ENCODE data around the gene THAP3.

The THAP3 gene

DNA sequence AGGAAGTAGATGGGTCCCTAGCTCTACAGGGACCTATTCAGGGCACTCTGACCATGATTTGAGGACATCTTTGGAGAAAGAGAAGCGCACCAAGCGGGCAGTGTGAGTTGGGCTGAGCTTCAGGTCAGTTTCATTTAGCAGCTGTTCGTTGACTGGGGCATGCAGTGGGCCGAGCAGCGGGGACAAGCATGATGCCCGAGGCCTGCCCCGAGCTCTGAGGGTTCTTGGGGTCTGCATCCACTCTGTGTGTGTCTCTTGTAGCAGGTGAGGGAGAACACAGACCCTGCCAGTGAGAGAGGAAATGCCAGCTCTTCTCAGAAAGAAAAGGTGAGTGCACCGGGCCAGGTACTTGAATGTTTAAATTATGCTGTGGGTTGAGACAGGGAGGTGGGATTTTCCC, 5.4 kb downstream of the THAP3 start:
- no peak overlapping the region for H3K27ac ChIP-seq (ENCODE audit: low read depth, low read length, poor library complexity, severe bottlenecking)
- H4K20me1 ChIP-seq (ENCODE audit: insufficient read depth, low read length): no peaks in the 10 kb centered on the region

DNA sequence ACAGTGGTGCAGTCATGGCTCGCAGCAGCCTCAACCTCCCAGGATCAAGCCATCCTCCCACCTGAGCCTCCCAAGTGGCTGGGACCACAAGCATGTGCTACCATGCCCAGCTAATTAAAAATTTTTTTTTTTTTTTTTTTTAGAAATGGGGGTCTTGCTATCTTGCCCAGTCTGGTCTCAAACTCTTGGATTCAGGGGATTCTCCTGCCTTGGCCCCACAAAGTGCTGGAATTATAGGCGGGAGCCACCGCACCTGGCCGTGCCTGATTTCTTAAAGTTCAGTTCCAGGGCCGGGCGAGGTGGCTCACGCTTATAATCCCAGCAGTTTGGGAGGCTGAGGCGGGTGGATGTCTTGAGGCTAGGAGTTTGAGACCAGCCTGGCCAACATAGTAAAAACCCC, 6.4 kb downstream of the THAP3 start:
- TF ChIP-seq EZH2 (IDR thresholded peaks at IDR 0.05; ENCODE audit: borderline replicate concordance, low read length): no peak
- TF ChIP-seq, protein P1, sequence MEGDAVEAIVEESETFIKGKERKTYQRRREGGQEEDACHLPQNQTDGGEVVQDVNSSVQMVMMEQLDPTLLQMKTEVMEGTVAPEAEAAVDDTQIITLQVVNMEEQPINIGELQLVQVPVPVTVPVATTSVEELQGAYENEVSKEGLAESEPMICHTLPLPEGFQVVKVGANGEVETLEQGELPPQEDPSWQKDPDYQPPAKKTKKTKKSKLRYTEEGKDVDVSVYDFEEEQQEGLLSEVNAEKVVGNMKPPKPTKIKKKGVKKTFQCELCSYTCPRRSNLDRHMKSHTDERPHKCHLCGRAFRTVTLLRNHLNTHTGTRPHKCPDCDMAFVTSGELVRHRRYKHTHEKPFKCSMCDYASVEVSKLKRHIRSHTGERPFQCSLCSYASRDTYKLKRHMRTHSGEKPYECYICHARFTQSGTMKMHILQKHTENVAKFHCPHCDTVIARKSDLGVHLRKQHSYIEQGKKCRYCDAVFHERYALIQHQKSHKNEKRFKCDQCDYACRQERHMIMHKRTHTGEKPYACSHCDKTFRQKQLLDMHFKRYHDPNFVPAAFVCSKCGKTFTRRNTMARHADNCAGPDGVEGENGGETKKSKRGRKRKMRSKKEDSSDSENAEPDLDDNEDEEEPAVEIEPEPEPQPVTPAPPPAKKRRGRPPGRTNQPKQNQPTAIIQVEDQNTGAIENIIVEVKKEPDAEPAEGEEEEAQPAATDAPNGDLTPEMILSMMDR (IDR thresholded peaks at IDR 0.05; ENCODE audit: low read length): no peak
- Histone ChIP-seq H4K20me1 (ENCODE audit: insufficient read depth, low read length) (no peaks in the 10 kb centered on the region), H3K27me3 (ENCODE audit: insufficient read depth, low read length) (no peaks in the 10 kb centered on the region), H3K79me2 (ENCODE audit: insufficient read depth, low read length) (no peaks in the 10 kb centered on the region), H3K9ac (ENCODE audit: low read length) (no peak overlapping the region), H3K27ac (ENCODE audit: low read depth, low read length, poor library complexity, severe bottlenecking) (no peak overlapping the region), H3K9me2 (ENCODE audit: low read depth, low read length) (no peaks in the 10 kb centered on the region), H3K4me2 (ENCODE audit: low read length) (no peak overlapping the region), H3K4me3 (ENCODE audit: low read depth, low read length, poor library complexity, severe bottlenecking) (no peak overlapping the region), H3K4me1 (ENCODE audit: insufficient read depth, low read length, severe bottlenecking) (peaks cover 30% of the 10 kb centered on the region), H3K9me3 (ENCODE audit: low read length) (no peaks in the 10 kb centered on the region), H3F3A (ENCODE audit: insufficient read depth, low read length) (peaks cover 4% of the 10 kb centered on the region; the same call in 1 of the 2 replicates), H3K36me3 (ENCODE audit: insufficient read depth, low read length) (peaks cover 70% of the 10 kb centered on the region), H2AFZ (ENCODE audit: low read length) (no peak overlapping the region)

More for the DNA sequence above, 5.4 kb downstream of the THAP3 start:
- Histone ChIP-seq H3F3A (ENCODE audit: insufficient read depth, low read length) (peaks cover 4% of the 10 kb centered on the region; the same call in 1 of the 2 replicates), H3K4me2 (ENCODE audit: low read length) (no peak overlapping the region), H3K9me2 (ENCODE audit: low read depth, low read length) (no peaks in the 10 kb centered on the region), H3K4me3 (ENCODE audit: low read depth, low read length, poor library complexity, severe bottlenecking) (no peak overlapping the region), H3K79me2 (ENCODE audit: insufficient read depth, low read length) (no peaks in the 10 kb centered on the region), H3K9me3 (ENCODE audit: low read length) (no peaks in the 10 kb centered on the region), H3K36me3 (ENCODE audit: insufficient read depth, low read length) (peaks cover 61% of the 10 kb centered on the region), H3K9ac (ENCODE audit: low read length) (no peak overlapping the region), H2AFZ (ENCODE audit: low read length) (no peak overlapping the region), H3K4me1 (ENCODE audit: insufficient read depth, low read length, severe bottlenecking) (peaks cover 35% of the 10 kb centered on the region), H3K27me3 (ENCODE audit: insufficient read depth, low read length) (no peaks in the 10 kb centered on the region)
- no peak for TF ChIP-seq EZH2 (IDR thresholded peaks at IDR 0.05; ENCODE audit: borderline replicate concordance, low read length)
- TF ChIP-seq, protein P1 (IDR thresholded peaks at IDR 0.05; ENCODE audit: low read length): no peak

DNA sequence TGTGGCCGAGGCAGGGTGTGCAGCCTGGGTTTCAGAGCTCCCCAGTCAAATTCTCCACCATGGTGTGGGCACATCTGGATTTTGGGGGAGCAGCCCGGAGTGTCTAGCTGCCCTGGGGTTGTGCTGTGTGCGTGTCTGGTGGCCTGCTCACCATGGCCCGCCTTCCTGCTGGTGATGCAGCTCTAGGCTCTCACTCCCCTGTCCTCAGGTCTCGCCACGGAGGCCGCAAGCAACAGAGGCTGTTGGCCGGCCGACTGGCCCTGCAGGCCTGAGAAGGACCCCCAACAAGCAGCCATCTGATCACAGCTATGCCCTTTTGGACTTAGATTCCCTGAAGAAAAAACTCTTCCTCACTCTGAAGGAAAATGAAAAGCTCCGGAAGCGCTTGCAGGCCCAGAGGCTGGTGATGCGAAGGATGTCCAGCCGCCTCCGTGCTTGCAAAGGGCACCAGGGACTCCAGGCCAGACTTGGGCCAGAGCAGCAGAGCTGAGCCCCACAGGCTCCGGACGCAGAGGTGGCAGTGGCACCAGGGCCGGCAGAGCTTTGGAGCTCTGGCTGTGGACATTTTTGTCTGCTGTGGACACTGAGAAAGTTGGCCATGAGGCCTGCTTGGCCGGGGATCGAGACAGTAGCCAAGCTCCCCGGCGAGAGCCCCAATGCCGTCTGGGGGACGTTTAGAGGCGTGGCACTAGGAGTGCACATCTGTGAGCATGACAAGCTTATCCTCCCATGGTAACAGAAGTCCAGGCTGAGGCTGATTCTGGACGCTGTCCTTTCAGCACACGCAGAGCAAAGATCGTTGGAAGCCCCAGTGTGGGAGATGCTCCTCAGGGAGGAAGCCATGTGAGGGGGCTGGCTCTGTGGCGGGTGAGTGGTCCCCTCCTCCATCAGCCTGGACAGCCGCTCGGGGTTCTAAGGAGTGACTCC, 8.2 kb downstream of the THAP3 start:
- H3K4me3 ChIP-seq (ENCODE audit: low read depth, low read length, poor library complexity, severe bottlenecking): no peak overlapping the region
- H3K4me1 ChIP-seq (ENCODE audit: insufficient read depth, low read length, severe bottlenecking): peaks cover 18% of the 10 kb centered on the region
- H3K9ac ChIP-seq (ENCODE audit: low read length): no peak overlapping the region
- no peaks in the 10 kb centered on the region for H4K20me1 ChIP-seq (ENCODE audit: insufficient read depth, low read length)
- no peaks in the 10 kb centered on the region for H3K27me3 ChIP-seq (ENCODE audit: insufficient read depth, low read length)
- no peak overlapping the region for H2AFZ ChIP-seq (ENCODE audit: low read length)
- H3K79me2 ChIP-seq (ENCODE audit: insufficient read depth, low read length): no peaks in the 10 kb centered on the region
- no peaks in the 10 kb centered on the region for H3K9me2 ChIP-seq (ENCODE audit: low read depth, low read length)
- peaks cover 4% of the 10 kb centered on the region; the same call in 1 of the 2 replicates for H3F3A ChIP-seq (ENCODE audit: insufficient read depth, low read length)
- peak overlapping the region; percentile 93 for H3K27ac ChIP-seq (ENCODE audit: low read depth, low read length, poor library complexity, severe bottlenecking)
- no peaks in the 10 kb centered on the region for H3K9me3 ChIP-seq (ENCODE audit: low read length)
- H3K36me3 ChIP-seq (ENCODE audit: insufficient read depth, low read length): peaks cover 75% of the 10 kb centered on the region
- H3K4me2 ChIP-seq (ENCODE audit: low read length): no peak overlapping the region
- no peak for TF ChIP-seq EZH2 (IDR thresholded peaks at IDR 0.05; ENCODE audit: borderline replicate concordance, low read length)
- TF ChIP-seq, protein P1 (IDR thresholded peaks at IDR 0.05; ENCODE audit: low read length): no peak
